ENCODE results near the gene ABRACL.

Gene ABRACL

DNA sequence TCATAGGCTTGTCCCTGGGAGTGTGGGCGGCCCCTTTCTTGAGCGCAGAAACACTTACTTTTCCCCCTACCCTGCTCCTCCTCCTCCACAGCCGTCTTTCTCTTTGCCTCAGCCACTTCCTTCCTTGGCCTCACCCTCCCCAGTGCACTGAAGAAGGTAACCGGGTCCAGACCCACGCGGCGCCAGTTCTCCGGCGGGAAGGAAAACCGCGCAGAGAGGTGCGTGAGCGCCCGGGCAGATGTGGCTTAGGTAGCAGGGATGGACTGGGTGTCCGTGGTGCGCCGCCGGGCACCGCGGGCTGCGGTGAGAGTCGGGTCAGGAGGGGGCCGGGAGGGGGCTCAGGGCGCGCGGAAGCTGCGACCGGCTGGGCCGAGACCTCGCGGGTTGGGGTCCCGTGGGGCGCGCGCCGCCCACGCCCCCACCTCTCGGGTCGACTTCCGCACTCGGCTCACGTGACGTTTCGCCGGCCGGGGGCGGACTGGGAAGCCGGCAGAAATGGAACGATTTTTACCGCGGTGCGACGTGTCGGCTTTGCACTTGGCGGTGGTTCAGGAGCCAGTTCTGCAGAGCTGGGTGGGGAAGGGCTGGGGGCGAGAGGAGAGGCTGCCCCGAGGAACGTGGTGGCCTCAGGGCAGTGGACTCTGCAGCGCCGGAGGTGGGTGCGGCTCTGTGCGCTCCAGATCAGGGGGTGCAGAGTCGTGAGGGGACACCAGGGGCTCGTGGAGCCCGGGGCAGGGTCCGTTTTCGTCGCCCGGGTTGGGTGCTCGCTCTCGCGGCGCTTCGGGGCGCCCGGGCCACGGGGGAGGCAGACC, at the start of gene ABRACL:
ABRACL (plus strand) TSS at position 88 of the 812 bp plus-strand sequence. CDS start 5,416 bp downstream, outside the sequence.
- TF ChIP-seq, protein P1, sequence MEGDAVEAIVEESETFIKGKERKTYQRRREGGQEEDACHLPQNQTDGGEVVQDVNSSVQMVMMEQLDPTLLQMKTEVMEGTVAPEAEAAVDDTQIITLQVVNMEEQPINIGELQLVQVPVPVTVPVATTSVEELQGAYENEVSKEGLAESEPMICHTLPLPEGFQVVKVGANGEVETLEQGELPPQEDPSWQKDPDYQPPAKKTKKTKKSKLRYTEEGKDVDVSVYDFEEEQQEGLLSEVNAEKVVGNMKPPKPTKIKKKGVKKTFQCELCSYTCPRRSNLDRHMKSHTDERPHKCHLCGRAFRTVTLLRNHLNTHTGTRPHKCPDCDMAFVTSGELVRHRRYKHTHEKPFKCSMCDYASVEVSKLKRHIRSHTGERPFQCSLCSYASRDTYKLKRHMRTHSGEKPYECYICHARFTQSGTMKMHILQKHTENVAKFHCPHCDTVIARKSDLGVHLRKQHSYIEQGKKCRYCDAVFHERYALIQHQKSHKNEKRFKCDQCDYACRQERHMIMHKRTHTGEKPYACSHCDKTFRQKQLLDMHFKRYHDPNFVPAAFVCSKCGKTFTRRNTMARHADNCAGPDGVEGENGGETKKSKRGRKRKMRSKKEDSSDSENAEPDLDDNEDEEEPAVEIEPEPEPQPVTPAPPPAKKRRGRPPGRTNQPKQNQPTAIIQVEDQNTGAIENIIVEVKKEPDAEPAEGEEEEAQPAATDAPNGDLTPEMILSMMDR (IDR thresholded peaks at IDR 0.05; ENCODE audit: extremely low read depth, missing control alignments) = no peak
- DNase-seq (ENCODE audit: low spot score) = peak; percentile 89

DNA sequence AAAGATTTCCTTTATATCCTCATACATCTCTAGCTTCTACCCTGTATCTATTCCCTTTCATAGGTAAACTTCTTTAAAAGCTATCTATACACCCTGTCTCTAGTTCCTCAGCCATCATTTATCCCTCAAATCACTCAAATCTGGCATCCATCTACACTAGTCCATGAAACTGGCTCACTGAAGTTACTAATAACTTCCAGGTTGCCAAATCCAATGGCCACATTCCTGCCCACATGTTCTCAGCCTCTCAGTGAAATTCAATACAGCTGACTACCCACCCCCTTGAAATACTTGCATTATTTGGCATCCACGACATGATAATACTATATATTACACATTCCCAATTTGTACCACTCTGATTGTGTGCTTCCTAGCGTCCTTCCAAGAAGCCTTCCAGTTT, 49.2 kb upstream of the ABRACL start:
- TF ChIP-seq, protein P1 (IDR thresholded peaks at IDR 0.05; ENCODE audit: extremely low read depth, missing control alignments) = no peak
- no peak for DNase-seq (ENCODE audit: low spot score)

GRCh38 chr6:138979813-138980668, 48.5 kb upstream of the ABRACL start:
- TF ChIP-seq, protein P1 (IDR thresholded peaks at IDR 0.05; ENCODE audit: extremely low read depth, missing control alignments) = no peak
- no peak for DNase-seq (ENCODE audit: low spot score)

DNA sequence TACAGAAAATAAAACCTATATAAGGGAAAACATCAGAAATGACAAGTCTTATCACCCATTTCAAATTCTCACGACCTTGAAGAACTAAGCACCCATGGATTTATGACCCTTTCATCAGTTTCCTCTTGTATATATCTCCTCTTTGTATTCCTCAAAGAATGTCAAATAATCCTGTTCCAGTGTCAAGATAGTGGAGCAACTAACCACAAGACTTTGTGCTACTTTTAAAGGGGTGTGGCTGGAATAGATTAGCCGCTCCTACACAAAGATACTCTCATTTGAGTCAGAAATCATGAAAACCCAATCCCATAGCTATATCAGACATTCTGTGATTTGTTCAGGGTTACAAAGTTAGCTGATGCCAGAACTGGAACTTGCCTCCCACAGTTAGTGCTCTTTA, 47.1 kb upstream of the ABRACL start:
- TF ChIP-seq, protein P1 (IDR thresholded peaks at IDR 0.05; ENCODE audit: extremely low read depth, missing control alignments) = no peak
- DNase-seq (ENCODE audit: low spot score) = no peak

GRCh38 chr6:138986578-138986977, 42.0 kb upstream of the ABRACL start:
- DNase-seq (ENCODE audit: low spot score) = no peak

GRCh38 chr6:138987080-138987642, 41.4 kb upstream of the ABRACL start:
- TF ChIP-seq, protein P1 (IDR thresholded peaks at IDR 0.05; ENCODE audit: extremely low read depth, missing control alignments) = no peak
- DNase-seq (ENCODE audit: low spot score) = no peak

More at GRCh38 chr6:138986578-138986977, 42.0 kb upstream of the ABRACL start:
- TF ChIP-seq, protein P1 (IDR thresholded peaks at IDR 0.05; ENCODE audit: extremely low read depth, missing control alignments) = no peak

All from GM20000 (cell line).